Suppressor macrophage (primary cell): ENCODE results near the gene RECQL5.

ENCODE experiments used
- DNase-seq, 4 experiments: peaks; one replicate each; pipeline ENCODE4 v3.0.0-alpha.2; 2020 to 2022
- total RNA-seq, 17 experiments: gene quantifications; one replicate each; lab custom pipeline; 2026; ENCODE audit warnings: mixed read lengths in 6 of 17, inconsistent platforms in 3 of 17; lab: John Stamatoyannopoulos, UW

The RECQL5 gene
- 4.7 to 30.2 (median 15.6) reads per million in 17 experiments for total RNA-seq

DNA sequence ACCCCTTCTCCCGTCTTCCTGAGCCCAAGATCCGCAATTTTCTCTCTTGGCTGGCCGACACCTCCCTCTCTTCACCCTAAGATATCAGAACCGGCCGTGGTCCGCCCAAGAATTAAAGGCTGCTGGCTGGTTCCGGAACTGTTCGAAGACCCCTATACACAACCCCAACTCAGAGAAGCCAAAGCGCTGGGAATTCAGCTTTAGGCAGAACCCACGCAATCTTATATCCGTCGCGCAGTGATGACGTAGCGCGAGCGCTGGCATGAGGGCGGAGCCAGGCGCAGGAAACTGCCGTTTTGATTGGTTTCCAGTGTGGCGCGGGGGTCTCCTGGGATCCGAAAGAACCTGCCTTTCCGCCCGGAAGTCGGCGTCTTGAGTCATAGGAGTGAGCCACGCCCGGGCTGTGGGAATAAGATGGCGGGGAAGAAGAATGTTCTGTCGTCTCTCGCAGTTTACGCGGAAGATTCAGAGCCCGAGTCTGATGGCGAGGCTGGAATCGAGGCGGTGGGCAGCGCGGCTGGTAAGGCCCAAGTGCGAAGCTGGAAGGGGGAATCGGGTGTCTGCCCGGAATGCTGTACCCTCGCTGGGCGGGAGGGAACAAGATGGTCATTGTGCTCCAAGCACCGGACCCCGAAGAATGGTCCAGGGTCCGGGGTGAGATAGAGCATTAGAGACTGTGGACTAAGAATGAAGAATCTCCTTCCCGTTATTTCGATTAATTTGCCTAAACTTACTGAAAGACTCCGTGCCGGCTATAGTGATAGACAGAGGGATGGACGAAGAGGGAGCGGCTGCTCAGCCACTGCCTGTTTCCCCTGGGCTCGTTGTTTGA, at the start of gene RECQL5, which contains the start of gene SAP30BP:
TSS of gene RECQL5 (minus strand) at position 196 of the 832 bp plus-strand sequence. CDS start 597 bp downstream, outside the sequence.
TSS of gene SAP30BP (plus strand) at position 380 of the 832 bp plus-strand sequence. CDS start at position 415, 35 bp downstream.
- peak; percentile 98 to 99 (median 99) for DNase-seq

DNA sequence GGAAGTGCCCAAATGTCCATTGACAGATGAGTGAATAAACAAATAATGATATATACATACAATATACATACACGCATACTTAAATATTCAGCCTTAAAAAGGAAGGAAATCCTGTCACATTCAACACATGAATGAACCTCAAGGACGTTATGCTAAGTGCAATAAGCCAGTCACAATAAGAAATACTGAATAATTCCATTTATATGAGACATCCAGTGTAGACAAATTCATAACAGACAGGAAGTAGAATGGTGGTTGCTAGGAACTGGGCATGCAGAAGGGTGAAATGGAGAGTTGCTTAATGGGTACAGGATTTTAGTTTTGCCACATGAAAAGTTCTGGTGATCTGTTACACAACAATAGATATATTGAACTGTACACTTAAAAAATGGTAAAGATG, 45.5 kb upstream of the RECQL5 start:
- peak in 2 of 4 experiments; percentile 10 to 13 for DNase-seq

DNA sequence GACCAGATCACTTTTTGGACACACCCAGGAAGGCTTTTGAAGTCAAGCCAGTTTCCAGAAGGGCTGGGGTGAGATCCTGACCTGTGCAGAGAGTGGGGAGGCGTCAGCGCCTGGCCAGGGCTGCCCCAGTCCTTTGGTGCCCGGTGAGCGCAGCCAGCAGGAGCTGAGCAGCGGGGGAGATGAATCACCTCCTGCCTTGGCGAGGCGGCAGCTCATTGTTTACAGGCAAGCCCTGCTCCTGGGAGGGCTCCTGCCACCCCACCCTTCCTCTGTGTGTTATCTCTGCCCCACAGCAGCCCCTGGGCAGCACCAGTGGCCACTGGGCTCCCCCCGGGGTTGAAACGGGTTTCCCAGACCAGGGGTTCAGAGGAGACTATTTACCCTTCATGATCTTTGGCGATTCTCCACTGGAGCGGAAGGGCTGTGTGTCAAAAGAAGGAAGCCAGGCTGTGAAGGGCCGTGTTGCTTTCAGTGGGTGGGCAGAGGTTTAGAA, 40.2 kb upstream of the RECQL5 start:
- no peak for DNase-seq

DNA sequence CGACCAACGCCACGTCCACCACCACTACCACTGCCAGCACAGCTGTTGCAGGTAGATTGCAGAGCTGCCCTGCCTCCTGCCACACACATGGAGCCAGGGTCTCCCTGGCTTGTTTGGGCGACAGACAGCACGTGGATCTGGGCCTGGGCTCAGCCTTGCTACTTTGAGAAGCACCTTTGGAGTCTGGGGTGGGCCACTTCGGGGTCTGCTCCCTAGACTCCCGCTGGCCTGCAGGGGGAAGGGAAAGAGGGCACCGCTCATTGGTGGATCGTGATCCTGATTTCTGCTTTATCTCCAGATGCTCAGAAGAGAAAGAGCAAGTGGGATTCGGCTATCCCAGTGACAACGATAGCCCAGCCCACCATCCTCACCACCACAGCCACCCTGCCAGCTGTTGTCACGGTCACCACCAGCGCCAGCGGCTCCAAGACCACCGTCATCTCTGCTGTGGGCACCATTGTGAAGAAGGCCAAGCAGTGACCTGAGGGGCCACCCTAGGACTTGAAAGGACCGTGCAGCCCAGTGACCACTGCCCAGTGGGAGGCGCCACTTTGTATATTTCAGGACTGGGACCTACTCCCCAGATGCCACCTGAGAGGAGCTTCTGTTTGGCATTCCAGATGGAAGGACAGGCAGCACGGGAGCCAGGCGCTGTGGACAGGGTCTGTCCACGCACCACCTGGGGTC, 39.2 kb upstream of the RECQL5 start:
- no peak for DNase-seq

DNA sequence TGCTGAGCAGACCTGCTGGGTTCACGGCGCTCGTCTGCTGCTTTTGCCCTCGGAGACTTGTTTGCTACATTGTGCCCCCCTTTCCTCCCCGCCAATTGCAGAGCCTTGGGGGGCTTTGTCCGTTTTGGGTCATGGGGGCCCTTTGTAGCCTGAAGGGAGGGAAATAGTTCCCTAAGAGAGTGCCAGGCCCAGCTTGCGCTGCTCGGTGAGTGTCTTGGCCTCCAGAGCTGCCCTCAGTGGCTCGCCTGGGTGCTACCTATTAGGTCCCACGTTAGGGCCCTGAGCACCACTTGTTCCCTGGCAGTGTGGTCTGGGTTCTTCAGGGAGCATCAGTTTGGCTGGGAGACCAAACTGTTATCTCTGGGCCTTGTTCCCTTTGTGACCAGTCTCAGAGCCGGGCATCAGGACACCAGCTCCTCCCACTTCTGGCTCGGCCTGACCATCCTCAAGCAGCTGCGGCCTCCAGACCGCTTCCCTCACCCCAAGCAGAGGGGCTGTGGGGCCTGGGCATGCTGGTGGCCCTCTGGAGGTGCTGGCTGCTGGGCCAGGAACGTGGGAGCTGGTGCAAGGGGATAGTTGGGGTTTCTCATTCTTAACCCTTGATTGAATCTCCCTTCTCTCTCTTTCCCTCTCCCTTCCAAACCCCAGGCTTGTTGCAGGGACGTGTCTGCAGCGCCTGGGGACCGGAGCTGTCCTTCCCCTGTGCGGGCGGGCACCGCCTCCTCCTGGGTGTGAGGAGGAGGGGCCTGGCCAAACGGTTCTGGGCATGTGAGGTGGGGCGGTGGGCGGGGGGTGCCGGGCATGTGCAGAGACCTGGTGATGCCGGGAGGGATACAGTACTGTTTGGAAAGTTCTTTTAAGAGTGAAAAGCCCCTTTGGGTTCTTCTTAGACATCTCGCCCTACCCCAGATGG, 38.3 kb upstream of the RECQL5 start:
- DNase-seq, result no peak

DNA sequence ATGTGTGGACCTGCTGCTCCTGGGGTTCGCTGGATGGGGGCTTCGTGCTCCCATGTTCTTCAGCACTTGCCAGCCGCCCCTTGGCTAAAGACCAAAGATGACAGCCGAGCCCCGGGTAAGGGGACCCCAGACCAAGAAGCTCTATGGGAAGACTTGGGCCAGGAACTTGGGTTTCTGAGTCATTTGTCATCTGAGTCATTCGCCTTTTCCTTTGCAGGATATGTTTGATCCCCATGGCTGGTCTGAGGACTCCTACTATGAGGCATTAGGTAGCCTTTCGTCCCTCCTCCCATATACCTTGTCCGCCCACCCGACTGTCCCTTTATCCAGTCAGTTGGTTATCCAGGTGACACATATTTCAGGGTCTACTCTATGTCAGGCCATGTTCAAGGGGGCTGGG, 36.6 kb upstream of the RECQL5 start:
- DNase-seq, result no peak

DNA sequence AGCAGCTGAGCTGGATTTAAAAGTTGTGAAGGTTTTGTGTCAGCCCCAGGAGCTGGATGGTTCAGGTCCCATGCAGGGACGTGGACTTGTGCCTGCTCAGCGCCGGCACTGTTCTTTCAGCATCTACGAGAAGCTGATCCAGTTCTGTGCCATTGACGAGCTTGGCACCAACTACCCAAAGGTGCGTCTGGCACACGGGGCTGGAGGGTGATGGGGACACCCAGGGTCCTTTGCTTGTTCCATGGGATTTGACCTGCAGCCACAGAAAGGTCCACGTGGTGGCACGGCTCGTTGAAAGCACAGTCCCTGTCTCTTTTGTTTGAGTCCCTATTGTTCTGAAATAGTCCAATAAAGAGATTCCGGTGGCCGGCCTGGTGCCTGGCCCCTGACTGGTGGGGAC, 36.2 kb upstream of the RECQL5 start:
- DNase-seq, result no peak

DNA sequence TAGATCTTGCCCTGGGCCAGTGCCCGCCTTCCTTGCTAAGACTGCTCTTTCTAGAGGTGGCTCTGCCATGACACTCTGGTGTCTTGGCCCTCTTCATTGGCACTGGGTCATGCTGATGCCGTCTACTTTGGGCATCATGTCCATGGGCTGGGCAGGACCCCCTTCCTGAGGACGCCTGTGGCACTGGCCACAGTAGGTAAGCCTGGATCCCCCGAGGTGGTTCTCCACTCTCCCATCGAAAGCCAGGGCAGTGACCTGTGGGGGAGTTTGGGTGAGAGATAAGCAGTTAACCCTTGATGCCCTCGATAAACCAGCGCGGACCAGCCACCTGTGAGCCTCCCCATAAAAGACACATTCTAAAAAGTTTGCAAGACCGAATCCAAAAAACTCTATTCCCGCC, 34.3 kb upstream of the RECQL5 start:
- no peak for DNase-seq

DNA sequence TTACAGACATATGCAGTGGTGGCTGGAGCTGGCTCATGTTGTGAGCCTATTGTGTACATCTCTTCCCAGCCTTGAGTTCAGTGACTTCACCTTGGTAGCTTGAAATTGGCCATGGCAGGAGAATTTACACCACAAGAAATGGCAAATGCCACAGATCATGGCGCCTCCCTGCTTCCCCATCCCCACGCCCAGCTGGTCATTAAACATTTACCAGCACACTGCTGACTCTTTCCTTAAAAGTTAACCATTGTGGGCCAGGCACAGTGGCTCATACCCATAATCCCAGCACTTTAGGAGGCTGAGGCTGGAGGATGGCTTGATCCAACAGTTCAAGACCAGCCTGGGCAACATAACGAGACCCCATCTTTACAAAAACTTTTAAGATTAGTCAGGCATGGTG, 31.7 kb upstream of the RECQL5 start:
- no peak for DNase-seq

DNA sequence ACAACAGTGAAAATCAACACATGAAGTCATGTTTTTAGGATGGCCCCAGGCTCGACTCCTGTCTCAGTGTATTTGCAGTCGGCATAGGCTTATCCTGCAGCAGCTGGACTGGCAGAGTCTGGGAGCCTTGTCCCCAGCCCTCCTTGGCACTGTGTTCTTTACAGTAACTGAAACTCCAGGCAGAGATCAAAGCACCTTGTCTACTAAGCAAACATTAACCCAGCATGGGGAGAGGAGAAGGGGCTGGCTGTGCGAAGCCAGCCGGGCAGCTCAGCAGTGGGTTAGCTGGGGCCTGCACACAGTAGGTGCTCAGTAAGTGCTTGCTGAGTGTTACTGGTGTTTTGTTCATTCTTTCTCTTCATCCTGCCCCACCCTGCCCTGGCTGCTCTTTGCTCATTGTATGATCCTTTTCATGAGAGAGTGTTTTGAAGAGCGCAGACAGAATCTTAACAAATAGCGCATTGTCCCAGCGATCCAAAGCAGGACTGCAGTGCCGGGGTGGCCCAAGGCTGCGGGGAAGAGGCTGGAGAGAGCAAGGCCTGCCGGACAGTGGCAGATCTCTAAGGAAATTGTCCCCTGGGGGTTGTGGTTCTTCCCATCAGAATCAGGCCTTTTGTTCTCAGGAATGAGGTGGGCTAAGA, 30.8 kb upstream of the RECQL5 start:
- DNase-seq, result no peak

DNA sequence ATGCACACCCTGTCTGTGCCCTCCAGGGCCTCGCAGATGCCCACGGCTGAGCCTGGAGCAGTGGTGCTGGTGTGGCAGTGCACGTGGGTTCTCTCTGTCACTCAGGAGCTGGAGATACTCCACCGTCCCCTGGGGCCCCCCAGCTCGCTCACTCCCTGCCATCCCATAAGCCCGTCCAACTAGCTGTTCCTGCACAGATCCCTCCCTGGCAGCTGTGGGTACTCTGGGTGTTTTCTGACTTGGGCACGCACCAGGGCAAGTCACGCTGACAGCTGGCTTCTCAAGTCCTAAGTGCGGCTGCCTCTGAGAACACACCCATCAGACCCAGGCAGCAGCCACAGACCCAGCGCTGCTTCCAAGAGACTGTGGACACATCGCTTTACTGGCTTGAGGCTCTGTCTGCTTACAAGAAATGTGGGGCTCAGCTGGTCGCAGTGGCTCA, 28.9 kb upstream of the RECQL5 start:
- no peak for DNase-seq

DNA sequence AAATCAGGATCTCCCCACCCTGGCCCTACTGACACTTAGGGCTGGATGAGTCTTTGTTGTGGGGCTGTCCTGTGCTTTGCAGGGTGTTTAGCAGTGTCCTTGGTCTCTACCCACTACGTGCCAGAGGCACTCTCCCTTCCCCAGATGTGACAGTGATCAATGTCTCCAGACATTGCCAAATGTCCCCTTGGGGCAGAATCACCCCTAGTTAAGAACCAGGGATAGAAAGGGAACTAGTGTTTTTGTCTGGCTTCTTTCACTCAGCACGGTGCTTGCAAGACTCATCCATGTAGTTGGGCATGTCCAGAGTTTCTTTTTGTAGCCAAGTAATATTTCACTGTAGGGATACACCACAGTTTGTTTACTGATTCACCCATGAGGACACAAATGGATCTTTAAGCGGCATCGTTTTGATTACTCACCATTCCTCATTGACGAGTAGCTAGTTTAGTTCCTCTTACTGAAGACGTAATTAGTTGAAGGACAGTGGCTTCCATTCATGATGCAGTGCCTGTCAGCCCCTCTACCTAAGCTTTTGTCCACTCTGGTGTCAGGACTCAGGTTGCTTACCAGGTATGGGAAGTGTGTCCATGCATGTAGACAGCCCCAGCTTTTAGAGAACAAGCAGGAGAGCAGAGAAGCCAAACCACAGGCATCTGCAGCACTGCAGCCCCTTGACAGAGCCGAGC, 28.3 kb upstream of the RECQL5 start:
- peak in 2 of 4 experiments; percentile 17 to 35 for DNase-seq

DNA sequence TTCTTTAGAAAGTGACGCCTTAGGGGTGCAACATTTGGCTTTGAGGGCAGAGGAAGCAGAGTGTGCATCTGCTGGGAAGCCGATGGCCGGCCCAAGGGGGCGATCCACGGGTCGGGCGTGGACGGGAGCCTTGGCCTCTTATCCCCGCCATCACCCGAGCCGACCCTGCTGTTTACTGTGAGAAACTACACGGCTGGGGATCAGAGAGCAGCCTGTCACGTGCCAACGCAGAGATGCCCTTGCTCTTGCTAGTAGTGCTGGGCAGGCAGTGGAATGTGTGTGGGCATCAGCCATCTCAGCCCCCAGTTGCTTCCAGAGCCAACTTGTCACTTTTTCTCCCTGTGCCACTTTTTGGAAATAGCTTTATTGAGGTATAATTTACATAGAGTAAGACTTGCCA, 27.6 kb upstream of the RECQL5 start:
- DNase-seq, result no peak

DNA sequence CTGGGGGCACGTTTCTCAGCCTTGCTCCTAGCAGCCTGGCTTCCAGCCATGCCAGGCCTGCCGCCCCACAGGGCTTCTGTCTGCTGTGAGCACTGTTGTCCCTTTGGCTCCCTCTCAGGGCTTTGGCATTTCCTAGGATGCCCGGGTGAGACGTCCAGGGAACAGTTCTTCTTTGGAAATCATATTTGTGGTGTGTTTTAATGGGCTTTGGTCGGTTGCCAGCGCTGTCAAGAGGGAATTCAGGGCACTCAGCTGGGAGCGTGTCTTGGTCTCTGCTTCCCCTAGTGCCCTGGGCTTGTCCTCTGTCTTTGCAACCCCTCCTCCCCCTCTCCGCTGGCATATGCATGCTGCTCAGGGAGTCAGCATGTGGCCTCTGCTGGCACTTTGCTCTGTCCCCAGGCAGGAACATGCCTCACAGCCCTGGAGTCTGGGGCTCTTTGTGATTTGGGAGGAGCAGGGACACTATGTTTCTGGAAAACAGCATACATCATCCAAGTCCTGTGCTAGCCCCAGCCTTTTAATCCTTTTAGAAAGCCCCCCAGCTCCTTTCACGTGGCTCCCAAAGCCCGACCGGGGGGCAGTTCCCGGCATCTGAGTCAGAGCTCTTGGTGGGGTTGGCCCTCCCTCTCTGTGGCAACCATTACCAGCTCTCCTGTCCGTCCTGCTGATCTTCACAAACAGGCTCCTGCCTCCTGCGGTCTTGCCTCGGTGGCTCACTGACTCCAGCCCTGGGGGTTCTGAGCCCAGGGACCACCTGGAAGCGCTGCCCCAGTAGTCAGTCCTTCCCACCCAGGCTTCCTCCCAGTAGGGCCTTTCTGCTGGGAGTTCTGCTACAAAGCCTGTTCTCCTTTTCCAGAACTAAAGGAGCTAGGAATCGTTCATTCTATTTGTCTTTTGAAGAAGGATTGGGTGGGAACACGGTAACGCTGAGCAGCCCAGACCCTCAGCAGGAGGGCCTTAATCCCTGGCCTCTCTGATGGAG, 26.8 kb upstream of the RECQL5 start:
- DNase-seq, result no peak

DNA sequence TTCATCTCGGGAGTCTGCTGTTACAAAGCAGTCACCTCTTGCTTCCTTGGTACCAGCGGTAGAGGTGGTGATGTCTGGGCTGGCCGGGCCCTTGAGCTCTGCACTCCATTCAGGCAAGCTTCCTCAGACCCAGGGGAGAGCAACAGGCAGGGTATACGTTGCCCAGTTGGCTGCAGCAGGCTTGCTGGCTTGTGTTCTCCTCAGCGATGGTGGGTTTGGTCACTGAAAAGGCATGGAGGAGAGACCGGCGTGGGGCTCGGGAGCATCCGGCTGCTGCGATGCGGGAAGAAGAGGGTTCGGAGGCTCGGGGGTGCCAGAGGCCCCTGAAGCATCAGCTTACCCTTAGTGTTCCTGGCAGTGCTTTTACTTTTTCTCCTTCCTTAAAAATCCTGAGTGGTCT, 26.0 kb upstream of the RECQL5 start:
- no peak for DNase-seq

DNA sequence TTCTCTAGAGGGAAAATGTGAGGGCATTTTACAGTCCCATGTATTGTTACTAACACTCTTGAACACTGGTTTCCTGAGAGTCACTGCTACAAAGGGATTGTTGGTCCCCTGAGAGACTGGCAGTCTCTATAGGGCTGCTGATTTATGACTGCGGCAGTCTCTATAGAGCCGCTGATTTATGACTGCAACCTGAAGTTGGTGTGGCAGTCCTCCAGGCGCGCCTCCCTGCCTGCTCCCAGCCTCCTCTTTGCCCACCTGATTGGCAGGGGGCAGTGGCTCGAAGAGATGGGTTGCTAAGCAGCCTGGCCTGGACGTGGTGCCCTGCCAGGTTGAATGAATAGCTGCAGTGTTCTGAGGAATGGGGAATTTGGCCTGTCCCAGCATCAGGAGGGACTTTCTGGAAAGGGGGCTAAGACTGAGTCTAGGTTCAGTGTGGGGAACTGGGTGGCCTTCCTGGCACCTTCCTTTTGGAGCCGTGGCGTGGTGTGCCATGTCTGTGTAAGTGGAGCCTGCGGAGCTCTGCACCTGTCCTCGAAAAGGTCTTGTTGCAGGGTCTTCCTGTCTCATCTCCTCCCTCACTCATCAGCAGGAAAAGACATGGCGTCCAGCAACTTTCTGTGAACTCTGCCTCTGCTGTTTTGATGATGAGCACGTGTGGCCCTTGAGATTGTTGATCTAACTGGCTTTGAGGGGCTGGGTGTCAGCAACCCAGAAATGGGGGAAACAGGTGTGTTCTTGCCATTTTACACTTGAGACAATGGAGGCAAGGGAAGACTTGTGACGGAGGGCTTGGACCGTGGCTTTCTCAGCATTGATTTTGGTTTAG, 25.1 kb upstream of the RECQL5 start:
- no peak for DNase-seq

DNA sequence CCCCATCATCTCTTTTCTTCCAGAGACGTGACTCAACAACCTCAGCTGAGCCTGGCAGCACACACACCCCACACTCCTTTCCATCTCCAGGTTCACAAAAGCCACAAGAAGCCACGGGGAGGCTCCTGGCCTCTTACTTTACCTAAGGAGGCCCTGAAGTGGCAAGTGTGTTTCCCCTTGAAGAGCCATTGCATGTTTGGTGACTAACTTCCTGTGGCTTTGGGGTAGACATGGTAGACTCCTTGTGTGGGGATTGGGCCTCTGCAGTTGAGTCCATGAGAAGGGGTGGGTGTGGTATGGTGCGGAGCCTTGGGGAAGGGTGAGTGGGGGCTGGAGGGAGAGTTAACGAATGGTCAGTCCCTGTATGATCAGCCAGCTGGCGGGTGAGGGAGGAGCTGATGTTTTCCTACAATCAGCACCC, 24.4 kb upstream of the RECQL5 start:
- peak in 1 of 4 experiments; percentile 14 for DNase-seq

DNA sequence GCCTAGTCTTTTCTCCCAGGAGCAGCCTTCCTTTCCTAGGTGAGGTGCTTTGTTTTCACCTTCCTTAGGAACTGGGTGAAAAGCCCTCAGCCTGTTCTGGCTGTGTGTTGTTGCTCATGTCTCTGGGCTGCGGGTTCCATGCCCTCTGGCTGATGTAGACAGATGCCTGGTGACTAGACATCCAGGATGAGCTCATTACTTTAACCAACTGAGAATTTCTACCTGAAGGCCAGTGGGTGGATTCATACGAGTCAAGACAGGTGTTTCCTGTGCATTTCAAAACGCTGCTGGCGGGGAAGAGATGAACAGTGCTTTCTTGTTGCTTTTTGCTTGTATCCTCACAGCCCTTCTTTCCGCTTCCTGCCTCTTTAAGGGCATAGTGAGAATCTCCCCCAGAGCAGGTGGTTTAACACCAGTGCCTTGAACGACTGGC, 22.5 kb upstream of the RECQL5 start:
- DNase-seq, result no peak
